Measurements from ENCODE around the gene COPS2. TPM values are rescaled to one million over a fixed set of nuclear protein-coding genes. Genes with fewer than 3 reads are reported as not detected.
A peak's percentile ranks its signal among the peaks of the same experiment; 100 is the strongest.

Gene COPS2
- total RNA-seq = 10 to 100 TPM; 48.8 to 76.1 (median 52.6) TPM

DNA sequence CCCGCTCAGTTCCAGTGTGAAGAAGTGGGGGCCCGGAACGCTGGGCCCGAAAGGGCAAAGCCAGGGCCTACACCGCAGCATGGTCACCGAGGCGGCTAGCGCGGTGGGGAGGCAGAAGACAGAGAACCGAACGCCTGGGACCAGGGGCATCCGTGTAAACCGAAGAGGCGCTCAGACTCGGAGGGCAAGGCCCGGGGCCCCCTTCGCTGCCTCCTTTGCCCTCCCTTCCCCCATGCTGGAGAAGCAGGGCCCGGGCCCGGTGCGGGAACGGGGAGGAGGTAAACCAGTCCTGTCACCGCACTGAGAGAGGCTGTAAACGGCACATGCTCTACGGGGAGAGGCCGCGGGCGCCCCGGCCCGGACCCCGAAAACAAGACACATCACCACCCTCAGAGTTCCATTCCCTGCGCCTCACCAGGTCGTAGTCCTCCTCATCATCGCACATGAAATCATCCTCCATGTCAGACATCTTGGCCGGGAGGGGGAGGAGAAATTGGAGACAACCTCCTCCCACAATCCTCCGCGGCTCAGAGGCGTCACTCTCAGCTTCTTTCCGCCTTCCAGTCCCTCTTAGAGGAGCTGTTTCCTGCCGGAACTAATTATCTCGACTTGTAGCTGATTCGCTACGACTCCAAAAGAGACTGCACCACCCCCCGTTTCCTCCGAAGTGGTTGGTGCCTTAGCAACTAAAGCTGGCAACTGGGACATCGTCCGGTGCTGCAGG, at the start of gene COPS2:
TSS of gene COPS2 (minus strand) at position 490 of the 724 bp plus-strand sequence. CDS start at position 469, 21 bp downstream.
- DNase-seq (ENCODE audit: low spot score in 2 of 2) = peak; percentile 97 to 98
- intact Hi-C loops (cut with DNase I; ENCODE audit: low total_unique reads) = no loop called here
- H3K4me3 ChIP-seq (ENCODE audit: low read depth, poor library complexity, severe bottlenecking) = peak within 1 kb of the TSS; percentile 90
- peak in 1 of 2 donors; percentile 20 for TF ChIP-seq POLR2A (IDR thresholded peaks at IDR 0.05)
- TF ChIP-seq, protein P1, sequence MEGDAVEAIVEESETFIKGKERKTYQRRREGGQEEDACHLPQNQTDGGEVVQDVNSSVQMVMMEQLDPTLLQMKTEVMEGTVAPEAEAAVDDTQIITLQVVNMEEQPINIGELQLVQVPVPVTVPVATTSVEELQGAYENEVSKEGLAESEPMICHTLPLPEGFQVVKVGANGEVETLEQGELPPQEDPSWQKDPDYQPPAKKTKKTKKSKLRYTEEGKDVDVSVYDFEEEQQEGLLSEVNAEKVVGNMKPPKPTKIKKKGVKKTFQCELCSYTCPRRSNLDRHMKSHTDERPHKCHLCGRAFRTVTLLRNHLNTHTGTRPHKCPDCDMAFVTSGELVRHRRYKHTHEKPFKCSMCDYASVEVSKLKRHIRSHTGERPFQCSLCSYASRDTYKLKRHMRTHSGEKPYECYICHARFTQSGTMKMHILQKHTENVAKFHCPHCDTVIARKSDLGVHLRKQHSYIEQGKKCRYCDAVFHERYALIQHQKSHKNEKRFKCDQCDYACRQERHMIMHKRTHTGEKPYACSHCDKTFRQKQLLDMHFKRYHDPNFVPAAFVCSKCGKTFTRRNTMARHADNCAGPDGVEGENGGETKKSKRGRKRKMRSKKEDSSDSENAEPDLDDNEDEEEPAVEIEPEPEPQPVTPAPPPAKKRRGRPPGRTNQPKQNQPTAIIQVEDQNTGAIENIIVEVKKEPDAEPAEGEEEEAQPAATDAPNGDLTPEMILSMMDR (IDR thresholded peaks at IDR 0.05) = no peak
- 0% methylated on average over 46 of the region's 46 CpGs for WGBS, 2 donors

DNA sequence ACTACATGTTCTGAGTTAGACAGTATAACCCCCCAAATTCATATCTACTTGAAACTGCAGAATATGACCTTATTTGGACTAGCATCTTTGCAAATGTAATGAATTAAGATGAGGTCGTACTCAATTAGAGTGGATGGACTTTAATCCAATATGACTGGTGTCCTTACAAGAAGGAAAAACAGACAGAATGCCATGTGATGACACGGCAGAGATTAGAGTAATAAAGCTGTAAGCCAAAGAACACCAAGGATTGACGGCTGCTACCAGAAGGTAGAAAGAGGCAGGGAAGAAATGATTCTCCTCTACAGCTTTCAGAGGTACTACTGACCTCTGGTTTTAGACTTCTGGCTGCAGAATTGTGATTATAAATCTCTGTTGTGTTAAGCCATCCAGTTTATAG, 44.9 kb upstream of the COPS2 start:
- H3K4me3 ChIP-seq (ENCODE audit: low read depth, poor library complexity, severe bottlenecking) = no peak overlapping the region
- WGBS, 2 donors = 81 to 85% methylated on average over 3 of the region's 3 CpGs
- no peak for TF ChIP-seq POLR2A (IDR thresholded peaks at IDR 0.05)
- TF ChIP-seq, protein P1 (IDR thresholded peaks at IDR 0.05) = no peak
- intact Hi-C loops (cut with DNase I; ENCODE audit: low total_unique reads) = no loop called here
- no peak for DNase-seq (ENCODE audit: low spot score in 2 of 2)

DNA sequence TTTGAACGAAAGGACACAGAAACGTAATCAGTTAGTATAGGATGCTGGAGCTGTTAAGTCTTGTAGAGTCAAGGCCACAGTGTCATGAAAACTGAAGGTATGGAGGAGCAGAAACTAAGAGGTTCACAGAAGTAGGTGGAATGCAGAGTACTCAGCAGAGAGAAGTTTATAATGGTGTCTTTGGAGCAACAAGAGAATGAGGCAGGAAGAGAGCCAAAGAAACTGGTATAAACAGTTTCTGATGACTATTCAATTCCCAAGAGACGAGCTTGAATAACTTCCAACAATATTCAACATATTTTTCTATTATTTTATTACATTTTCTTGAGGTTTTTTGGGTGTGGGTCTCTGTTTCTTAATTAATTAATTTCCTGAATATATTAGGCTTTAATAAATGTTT, 44.3 kb upstream of the COPS2 start:
- intact Hi-C loops (cut with DNase I; ENCODE audit: low total_unique reads) = no loop called here
- 64 to 71% methylated on average over 3 of the region's 3 CpGs for WGBS, 2 donors
- no peak for DNase-seq (ENCODE audit: low spot score in 2 of 2)
- no peak overlapping the region for H3K4me3 ChIP-seq (ENCODE audit: low read depth, poor library complexity, severe bottlenecking)
- no peak for TF ChIP-seq POLR2A (IDR thresholded peaks at IDR 0.05)
- TF ChIP-seq, protein P1 (IDR thresholded peaks at IDR 0.05) = no peak

DNA sequence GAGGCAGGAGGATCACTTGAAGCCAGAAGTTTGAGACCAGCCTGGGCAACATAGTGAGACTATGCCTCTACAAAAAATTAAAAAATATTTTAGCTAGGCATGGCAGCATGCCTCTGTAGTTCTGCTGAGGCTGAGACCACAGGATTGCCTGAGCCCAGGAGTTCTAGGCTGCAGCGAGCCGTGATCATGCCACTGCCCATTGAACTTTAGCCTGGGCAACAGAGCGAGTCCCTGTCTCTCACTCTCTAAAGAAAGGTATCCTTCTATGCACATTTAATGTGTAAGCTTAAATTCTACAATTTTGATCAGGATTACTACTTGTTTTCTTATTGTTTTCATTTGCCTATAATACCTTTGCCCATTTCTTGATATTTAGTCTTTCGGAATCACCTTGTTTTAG, 41.5 kb upstream of the COPS2 start:
- intact Hi-C loops (cut with DNase I; ENCODE audit: low total_unique reads) = no loop called here
- WGBS, 2 donors = 97 to 98% methylated on average over 4 of the region's 4 CpGs
- no peak overlapping the region for H3K4me3 ChIP-seq (ENCODE audit: low read depth, poor library complexity, severe bottlenecking)
- TF ChIP-seq, protein P1 (IDR thresholded peaks at IDR 0.05) = no peak
- no peak for TF ChIP-seq POLR2A (IDR thresholded peaks at IDR 0.05)
- no peak for DNase-seq (ENCODE audit: low spot score in 2 of 2)

DNA sequence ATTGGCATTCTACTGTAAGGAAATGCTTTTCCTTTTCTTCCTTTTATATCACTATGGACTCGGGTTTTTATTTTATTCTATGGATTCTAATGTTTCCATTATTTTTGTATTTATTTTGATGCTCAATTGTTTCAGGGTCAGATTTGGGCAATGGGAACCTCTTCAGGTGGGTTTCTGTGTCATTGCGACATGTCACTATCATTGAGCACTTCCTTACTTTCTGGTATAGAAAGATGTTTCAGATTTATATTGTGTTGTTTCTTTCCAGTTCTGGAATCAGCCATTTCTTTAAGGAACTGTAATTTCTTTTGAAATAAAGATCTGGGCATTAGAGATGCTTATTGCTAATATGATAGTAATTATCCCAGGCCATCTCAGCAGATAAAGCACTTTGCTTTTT, 36.5 kb upstream of the COPS2 start:
- 91 to 100% methylated on average over 2 of the region's 2 CpGs for WGBS, 2 donors
- DNase-seq (ENCODE audit: low spot score in 2 of 2) = no peak
- intact Hi-C loops (cut with DNase I; ENCODE audit: low total_unique reads) = no loop called here
- no peak for TF ChIP-seq POLR2A (IDR thresholded peaks at IDR 0.05)
- TF ChIP-seq, protein P1 (IDR thresholded peaks at IDR 0.05) = no peak
- no peak overlapping the region for H3K4me3 ChIP-seq (ENCODE audit: low read depth, poor library complexity, severe bottlenecking)

DNA sequence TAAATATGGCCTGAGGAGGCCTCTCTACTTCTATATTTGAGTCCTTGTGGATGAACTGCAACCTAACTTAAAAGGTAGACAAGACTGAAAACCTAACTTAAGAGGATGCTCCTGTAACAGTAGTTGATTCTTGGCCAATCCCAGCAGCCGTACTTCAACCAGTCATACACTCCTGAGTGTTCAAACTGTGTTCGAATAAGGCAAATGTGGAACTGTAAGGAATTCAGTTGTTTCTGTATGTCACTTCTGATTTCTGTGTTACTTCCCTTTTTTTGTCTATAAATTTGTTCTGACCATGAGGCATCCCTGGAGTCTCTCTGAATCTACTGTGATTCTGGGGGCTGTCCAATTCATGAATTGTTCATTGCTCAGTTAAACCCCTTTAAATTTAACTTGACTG, 35.2 kb upstream of the COPS2 start:
- H3K4me3 ChIP-seq (ENCODE audit: low read depth, poor library complexity, severe bottlenecking) = no peak overlapping the region
- 85 to 86% methylated on average over 2 of the region's 2 CpGs for WGBS, 2 donors
- intact Hi-C loops (cut with DNase I; ENCODE audit: low total_unique reads) = no loop called here
- no peak for TF ChIP-seq POLR2A (IDR thresholded peaks at IDR 0.05)
- TF ChIP-seq, protein P1 (IDR thresholded peaks at IDR 0.05) = no peak
- no peak for DNase-seq (ENCODE audit: low spot score in 2 of 2)
